ENCODE results near the gene NEURL1B. TPM values are rescaled to one million over a fixed set of nuclear protein-coding genes. Genes with fewer than 3 reads are reported as not detected.

The NEURL1B gene
- total and polyA plus RNA-seq, 10 donors = 0.26 to 2.5 (median 1.2) TPM

DNA sequence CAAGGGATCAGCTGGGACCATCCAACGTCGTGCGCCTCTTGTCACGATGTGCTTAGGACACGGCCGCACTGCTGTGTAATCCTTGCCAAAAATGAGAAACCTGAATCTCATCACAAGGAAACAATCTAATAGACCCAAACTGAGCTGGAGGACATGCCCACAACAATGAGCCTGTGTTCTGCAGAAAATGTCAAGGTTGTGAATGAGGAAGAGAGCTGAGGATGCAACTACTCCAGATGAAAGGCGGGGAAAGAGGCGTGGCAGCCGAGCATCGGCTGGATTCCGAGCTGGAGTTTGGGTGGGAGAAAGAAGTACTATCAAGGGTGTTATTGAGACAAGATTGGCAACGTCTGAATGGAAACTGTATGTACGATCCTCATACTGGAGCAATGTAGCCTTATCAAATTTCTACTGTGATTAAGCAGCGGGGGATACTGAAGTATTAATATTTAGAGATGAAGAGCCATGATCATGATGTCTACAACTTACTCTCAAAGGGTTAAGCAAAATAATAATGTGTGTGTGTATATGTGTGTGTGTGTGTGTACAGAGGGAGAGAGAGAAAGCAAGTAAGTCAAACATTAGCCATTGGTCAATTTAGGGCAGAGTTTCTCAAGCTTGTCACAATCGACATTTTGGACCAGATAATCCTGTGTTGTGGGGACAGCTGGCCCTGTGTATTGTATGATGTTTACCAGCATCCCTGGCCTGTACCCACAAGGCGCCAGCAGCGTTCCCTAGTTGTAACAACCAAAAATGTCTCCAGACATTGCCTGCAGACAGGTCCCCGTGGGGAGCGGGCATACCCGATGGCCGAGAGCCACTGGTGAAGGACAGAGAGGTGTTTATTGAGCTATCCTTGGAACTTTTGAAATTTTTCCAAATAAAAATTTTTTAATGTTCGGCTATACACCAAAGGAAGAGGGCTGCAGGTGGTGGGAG is 83.5 kb downstream of the NEURL1B start:
- Histone ChIP-seq H3K36me3 (no peaks in the 10 kb centered on the region), H3K9me3 (no peaks in the 10 kb centered on the region), H3K27ac (no peak overlapping the region), H3K4me3 (no peak overlapping the region), H3K4me1 (peaks cover 6 to 23% (median 20%) of the 10 kb centered on the region in 6 donors), H3K27me3 (replicated peaks in 1 of 7) (no peaks in the 10 kb centered on the region)
- TF ChIP-seq, protein P1, sequence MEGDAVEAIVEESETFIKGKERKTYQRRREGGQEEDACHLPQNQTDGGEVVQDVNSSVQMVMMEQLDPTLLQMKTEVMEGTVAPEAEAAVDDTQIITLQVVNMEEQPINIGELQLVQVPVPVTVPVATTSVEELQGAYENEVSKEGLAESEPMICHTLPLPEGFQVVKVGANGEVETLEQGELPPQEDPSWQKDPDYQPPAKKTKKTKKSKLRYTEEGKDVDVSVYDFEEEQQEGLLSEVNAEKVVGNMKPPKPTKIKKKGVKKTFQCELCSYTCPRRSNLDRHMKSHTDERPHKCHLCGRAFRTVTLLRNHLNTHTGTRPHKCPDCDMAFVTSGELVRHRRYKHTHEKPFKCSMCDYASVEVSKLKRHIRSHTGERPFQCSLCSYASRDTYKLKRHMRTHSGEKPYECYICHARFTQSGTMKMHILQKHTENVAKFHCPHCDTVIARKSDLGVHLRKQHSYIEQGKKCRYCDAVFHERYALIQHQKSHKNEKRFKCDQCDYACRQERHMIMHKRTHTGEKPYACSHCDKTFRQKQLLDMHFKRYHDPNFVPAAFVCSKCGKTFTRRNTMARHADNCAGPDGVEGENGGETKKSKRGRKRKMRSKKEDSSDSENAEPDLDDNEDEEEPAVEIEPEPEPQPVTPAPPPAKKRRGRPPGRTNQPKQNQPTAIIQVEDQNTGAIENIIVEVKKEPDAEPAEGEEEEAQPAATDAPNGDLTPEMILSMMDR (IDR thresholded peaks at IDR 0.05 in 8 of 11, conservative IDR thresholded peaks at IDR 0.05 in 3 of 11) = no peak
- TF ChIP-seq POLR2AphosphoS5 (IDR thresholded peaks at IDR 0.05) (no peak), POLR2A (IDR thresholded peaks at IDR 0.05) (no peak)
- DNase-seq = peak; percentile 40
- 78 to 90% (median 79%) methylated on average over 22 of the region's 22 CpGs for WGBS, 5 donors
- intact Hi-C loops (cut with DNase I; ENCODE audit: low total_unique reads) = no loop called here

DNA sequence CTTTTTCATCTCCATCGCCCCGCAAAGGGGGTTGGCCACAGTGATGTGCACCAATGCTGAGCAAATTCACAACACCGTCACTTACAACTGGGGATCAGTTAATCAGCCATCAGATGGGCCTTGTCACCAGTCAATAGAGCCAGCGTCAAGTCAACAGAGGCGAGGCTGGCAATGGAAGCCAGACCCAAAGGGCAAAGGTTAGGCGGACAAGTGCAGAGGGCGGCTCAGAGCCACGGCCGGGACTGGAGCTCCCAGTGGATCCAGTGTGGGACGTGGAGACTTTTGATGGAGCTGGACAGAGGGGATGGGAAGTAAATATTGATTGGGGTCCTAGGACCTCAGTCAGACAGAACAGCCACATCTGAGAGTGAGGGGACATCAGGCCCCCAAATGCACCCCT is 84.2 kb downstream of the NEURL1B start:
- Histone ChIP-seq H3K4me3 (no peak overlapping the region), H3K27me3 (replicated peaks in 1 of 7) (no peaks in the 10 kb centered on the region), H3K36me3 (no peaks in the 10 kb centered on the region), H3K4me1 (peaks cover 6 to 23% (median 20%) of the 10 kb centered on the region in 6 donors), H3K27ac (no peak overlapping the region), H3K9me3 (no peaks in the 10 kb centered on the region)
- TF ChIP-seq POLR2A (IDR thresholded peaks at IDR 0.05) (no peak), POLR2AphosphoS5 (IDR thresholded peaks at IDR 0.05) (no peak)
- TF ChIP-seq, protein P1 (IDR thresholded peaks at IDR 0.05 in 8 of 11, conservative IDR thresholded peaks at IDR 0.05 in 3 of 11) = no peak
- peak; percentile 55 for DNase-seq
- 90 to 98% (median 96%) methylated on average over 10 of the region's 10 CpGs for WGBS, 5 donors
- intact Hi-C loops (cut with DNase I; ENCODE audit: low total_unique reads) = no loop called here

DNA sequence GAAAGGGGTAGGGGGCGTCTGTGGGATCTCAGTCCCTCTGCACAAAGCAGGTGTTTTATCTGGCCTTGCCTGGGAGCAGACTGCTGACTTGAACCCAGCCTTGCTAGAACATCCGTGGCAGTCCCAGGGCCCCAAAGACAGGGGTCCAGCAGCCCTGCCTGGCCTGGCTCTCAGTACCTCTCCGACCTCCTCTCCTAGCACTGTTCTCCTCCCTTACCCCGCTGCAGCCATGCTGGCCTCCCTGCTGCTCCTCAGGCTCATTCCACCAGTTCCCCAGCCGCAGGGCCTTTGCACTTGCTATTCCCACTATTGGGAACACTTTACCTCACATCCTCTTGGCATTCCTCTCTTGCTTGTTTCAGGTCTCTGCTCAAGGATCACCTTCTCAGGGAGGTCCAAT is 84.7 kb downstream of the NEURL1B start:
- TF ChIP-seq POLR2AphosphoS5 (IDR thresholded peaks at IDR 0.05) (no peak), POLR2A (IDR thresholded peaks at IDR 0.05) (no peak)
- TF ChIP-seq, protein P1 (IDR thresholded peaks at IDR 0.05 in 8 of 11, conservative IDR thresholded peaks at IDR 0.05 in 3 of 11) = no peak
- peak; percentile 59 for DNase-seq
- WGBS, 5 donors = 92 to 98% (median 95%) methylated on average over 5 of the region's 5 CpGs

GRCh38 chr5:172726966-172727365 is 85.9 kb downstream of the NEURL1B start:
- intact Hi-C loops (cut with DNase I; ENCODE audit: low total_unique reads) = no loop called here
- H3K27me3 ChIP-seq (replicated peaks in 1 of 7) = no peaks in the 10 kb centered on the region
- WGBS, 5 donors = 91 to 97% (median 93%) methylated on average over 6 to 11 of the region's 11 CpGs
- H3K9me3 ChIP-seq = no peaks in the 10 kb centered on the region
- peak; percentile 61 for DNase-seq
- H3K4me3 ChIP-seq = no peak overlapping the region
- peaks cover 5 to 14% (median 11%) of the 10 kb centered on the region in 6 donors for H3K4me1 ChIP-seq
- H3K27ac ChIP-seq = no peak overlapping the region
- TF ChIP-seq POLR2A (IDR thresholded peaks at IDR 0.05) (no peak), POLR2AphosphoS5 (IDR thresholded peaks at IDR 0.05) (no peak)
- TF ChIP-seq, protein P1 (IDR thresholded peaks at IDR 0.05 in 8 of 11, conservative IDR thresholded peaks at IDR 0.05 in 3 of 11) = no peak
- H3K36me3 ChIP-seq = no peaks in the 10 kb centered on the region

More for the DNA sequence above, 84.7 kb downstream of the NEURL1B start:
- no peaks in the 10 kb centered on the region for H3K27me3 ChIP-seq (replicated peaks in 1 of 7)
- H3K36me3 ChIP-seq = no peaks in the 10 kb centered on the region
- H3K4me1 ChIP-seq = peaks cover 6 to 23% (median 20%) of the 10 kb centered on the region in 6 donors
- no peak overlapping the region for H3K4me3 ChIP-seq
- intact Hi-C loops (cut with DNase I; ENCODE audit: low total_unique reads) = no loop called here
- H3K27ac ChIP-seq = no peak overlapping the region
- H3K9me3 ChIP-seq = no peaks in the 10 kb centered on the region

Measured in spleen (tissue), 11 donors.